ENCODE measurements around the gene FILIP1L. TPM values are rescaled to one million over a fixed set of nuclear protein-coding genes. Genes with fewer than 3 reads are reported as not detected.

Gene FILIP1L
- total RNA-seq, 3 donors from 2014 or later: 19.8 to 23.7 (median 23.3) TPM

DNA sequence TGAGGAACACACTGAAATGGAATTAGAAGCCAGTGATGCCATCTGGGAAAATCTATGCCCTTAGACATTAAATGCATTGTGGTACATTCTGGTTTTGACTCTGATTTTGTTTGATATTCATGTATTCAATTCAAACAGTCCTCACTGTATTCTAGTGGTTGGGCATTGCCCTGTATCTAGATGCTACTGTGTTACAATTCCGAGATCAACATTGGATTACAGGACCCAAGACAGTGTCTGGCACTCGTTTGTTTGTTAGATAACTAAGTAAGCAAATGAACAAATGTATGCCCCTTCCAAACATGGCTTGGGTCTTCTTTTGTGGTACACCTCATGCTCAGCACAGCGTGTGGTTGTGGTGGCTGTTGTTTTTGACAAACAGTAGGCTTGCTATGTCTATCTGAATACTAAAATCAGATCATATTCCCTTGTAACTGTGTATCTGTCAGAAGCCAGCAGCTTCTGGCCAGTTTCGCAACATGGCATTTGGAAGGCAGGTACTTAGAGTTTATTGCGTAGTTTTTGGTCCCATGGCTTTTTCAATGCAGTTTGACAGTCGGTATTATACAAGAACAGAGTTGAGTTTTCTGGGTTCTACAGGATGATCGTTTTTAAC lies 5.7 kb downstream of the FILIP1L start:
- TF ChIP-seq POLR2A (IDR thresholded peaks at IDR 0.05): no peak
- TF ChIP-seq, protein P1, sequence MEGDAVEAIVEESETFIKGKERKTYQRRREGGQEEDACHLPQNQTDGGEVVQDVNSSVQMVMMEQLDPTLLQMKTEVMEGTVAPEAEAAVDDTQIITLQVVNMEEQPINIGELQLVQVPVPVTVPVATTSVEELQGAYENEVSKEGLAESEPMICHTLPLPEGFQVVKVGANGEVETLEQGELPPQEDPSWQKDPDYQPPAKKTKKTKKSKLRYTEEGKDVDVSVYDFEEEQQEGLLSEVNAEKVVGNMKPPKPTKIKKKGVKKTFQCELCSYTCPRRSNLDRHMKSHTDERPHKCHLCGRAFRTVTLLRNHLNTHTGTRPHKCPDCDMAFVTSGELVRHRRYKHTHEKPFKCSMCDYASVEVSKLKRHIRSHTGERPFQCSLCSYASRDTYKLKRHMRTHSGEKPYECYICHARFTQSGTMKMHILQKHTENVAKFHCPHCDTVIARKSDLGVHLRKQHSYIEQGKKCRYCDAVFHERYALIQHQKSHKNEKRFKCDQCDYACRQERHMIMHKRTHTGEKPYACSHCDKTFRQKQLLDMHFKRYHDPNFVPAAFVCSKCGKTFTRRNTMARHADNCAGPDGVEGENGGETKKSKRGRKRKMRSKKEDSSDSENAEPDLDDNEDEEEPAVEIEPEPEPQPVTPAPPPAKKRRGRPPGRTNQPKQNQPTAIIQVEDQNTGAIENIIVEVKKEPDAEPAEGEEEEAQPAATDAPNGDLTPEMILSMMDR (IDR thresholded peaks at IDR 0.05): no peak
- TF ChIP-seq POLR2AphosphoS5 (IDR thresholded peaks at IDR 0.05): no peak
- H3K9me3 ChIP-seq: no peaks in the 10 kb centered on the region
- H3K27ac ChIP-seq: no peak overlapping the region
- H3K27me3 ChIP-seq: no peaks in the 10 kb centered on the region
- no peak for DNase-seq (ENCODE audit: low spot score in 2 of 2)
- no peaks in the 10 kb centered on the region for H3K36me3 ChIP-seq
- H3K4me3 ChIP-seq: no peak overlapping the region
- H3K4me1 ChIP-seq: no peaks in the 10 kb centered on the region
- intact Hi-C loops (cut with DNase I; ENCODE audit: low total_unique reads): no loop called here

GRCh38 chr3:100107221-100107814 lies 7.0 kb downstream of the FILIP1L start:
- Histone ChIP-seq H3K4me1 (no peaks in the 10 kb centered on the region), H3K27me3 (no peaks in the 10 kb centered on the region), H3K27ac (no peak overlapping the region), H3K9me3 (no peaks in the 10 kb centered on the region), H3K4me3 (no peak overlapping the region), H3K36me3 (no peaks in the 10 kb centered on the region)
- no peak for DNase-seq (ENCODE audit: low spot score in 2 of 2)
- intact Hi-C loops (cut with DNase I; ENCODE audit: low total_unique reads): no loop called here
- TF ChIP-seq POLR2A (IDR thresholded peaks at IDR 0.05): no peak
- TF ChIP-seq, protein P1 (IDR thresholded peaks at IDR 0.05): no peak
- TF ChIP-seq POLR2AphosphoS5 (IDR thresholded peaks at IDR 0.05): no peak

DNA sequence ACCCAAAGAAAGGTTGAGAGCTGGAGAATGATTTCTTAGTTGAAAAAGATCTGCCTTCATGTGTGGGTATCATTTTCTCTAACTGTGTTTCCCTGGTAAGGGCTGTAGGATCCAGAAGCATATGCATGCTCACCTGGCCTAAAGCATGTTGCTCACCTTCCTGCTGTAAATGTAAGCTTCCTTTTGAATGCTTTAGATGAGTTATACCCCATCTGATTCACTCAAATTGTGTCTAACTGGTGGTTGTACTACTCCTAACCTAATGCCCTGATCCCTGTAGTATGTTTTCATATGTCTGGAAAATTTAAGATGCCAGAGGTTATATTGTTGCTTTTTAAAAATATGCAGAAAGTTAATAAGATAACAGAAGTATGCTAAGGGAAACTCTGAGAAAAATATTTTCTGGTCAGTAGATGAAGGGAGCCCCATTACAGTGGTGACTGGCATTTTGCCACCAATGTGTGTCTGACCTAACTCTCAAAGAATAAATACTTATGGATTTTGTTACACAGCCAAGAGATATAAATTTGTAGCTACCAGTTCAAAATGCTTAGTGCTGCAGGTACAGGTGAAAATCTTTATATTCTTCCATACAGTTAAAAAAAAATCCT lies 7.7 kb downstream of the FILIP1L start:
- Histone ChIP-seq H3K4me1 (no peaks in the 10 kb centered on the region), H3K27ac (no peak overlapping the region), H3K9me3 (no peaks in the 10 kb centered on the region), H3K4me3 (no peak overlapping the region), H3K27me3 (no peaks in the 10 kb centered on the region), H3K36me3 (no peaks in the 10 kb centered on the region)
- TF ChIP-seq POLR2AphosphoS5 (IDR thresholded peaks at IDR 0.05) (no peak), POLR2A (IDR thresholded peaks at IDR 0.05) (no peak)
- TF ChIP-seq, protein P1 (IDR thresholded peaks at IDR 0.05): no peak
- intact Hi-C loops (cut with DNase I; ENCODE audit: low total_unique reads): no loop called here
- no peak for DNase-seq (ENCODE audit: low spot score in 2 of 2)

- H3K27me3 ChIP-seq: no peaks in the 10 kb centered on the region
- no peaks in the 10 kb centered on the region for H3K9me3 ChIP-seq
- H3K4me1 ChIP-seq: no peaks in the 10 kb centered on the region
- no peak overlapping the region for H3K4me3 ChIP-seq
- DNase-seq (ENCODE audit: low spot score in 2 of 2): no peak
- TF ChIP-seq POLR2AphosphoS5 (IDR thresholded peaks at IDR 0.05): no peak
- TF ChIP-seq POLR2A (IDR thresholded peaks at IDR 0.05): no peak
- TF ChIP-seq, protein P1 (IDR thresholded peaks at IDR 0.05): no peak
- H3K27ac ChIP-seq: no peak overlapping the region
- intact Hi-C loops (cut with DNase I; ENCODE audit: low total_unique reads): no loop called here
- H3K36me3 ChIP-seq: no peaks in the 10 kb centered on the region
These were observed 8.2 kb downstream of the FILIP1L start for GRCh38 chr3:100106094-100106493.

DNA sequence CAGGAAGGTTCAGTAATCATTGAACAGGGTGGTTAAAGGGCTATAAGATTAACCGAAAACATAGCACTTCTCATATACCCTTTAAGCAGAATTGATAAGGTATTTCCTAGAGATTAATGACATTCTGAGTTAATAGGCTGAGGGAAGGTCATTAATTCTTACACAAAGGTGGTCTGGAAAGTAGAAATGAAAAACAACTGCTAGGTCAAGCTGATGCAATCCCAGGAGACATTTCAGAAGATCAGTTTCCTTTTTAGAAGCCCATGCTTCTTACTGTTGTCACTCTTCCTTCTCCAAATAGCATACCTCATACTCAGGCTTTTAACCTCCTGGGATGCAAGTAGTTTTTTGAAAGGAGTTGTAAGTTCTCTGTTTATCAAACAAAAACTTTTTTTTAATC lies 8.8 kb downstream of the FILIP1L start:
- H3K4me1 ChIP-seq: no peaks in the 10 kb centered on the region
- TF ChIP-seq POLR2AphosphoS5 (IDR thresholded peaks at IDR 0.05) (no peak), POLR2A (IDR thresholded peaks at IDR 0.05) (no peak)
- TF ChIP-seq, protein P1 (IDR thresholded peaks at IDR 0.05): no peak
- no peaks in the 10 kb centered on the region for H3K9me3 ChIP-seq
- no peak overlapping the region for H3K4me3 ChIP-seq
- DNase-seq (ENCODE audit: low spot score in 2 of 2): no peak
- intact Hi-C loops (cut with DNase I; ENCODE audit: low total_unique reads): no loop called here
- H3K27me3 ChIP-seq: no peaks in the 10 kb centered on the region
- H3K36me3 ChIP-seq: no peaks in the 10 kb centered on the region
- H3K27ac ChIP-seq: no peak overlapping the region

Data from breast epithelium (tissue), 4 donors.